Measurements from ENCODE around the gene HOXA6. TPM values are rescaled to one million over a fixed set of nuclear protein-coding genes. Genes with fewer than 3 reads are reported as not detected.

Gene HOXA6
- total and polyA plus RNA-seq, 10 of the 15 experiments (the other 5 are each of a cell fraction or from before 2014, with no cell fraction given) = 0.08 TPM; not detected in 9

- no peak for TF ChIP-seq CUX1 (IDR thresholded peaks at IDR 0.05; ENCODE audit: insufficient replicate concordance, low read depth, low read length)
- no peak for TF ChIP-seq TCF12 (IDR thresholded peaks at IDR 0.05; ENCODE audit: low read depth, low read length)
- no peak for TF ChIP-seq RELA (IDR thresholded peaks at IDR 0.05; ENCODE audit: borderline replicate concordance, partially characterized antibody)
- no peak for TF ChIP-seq CBFB (IDR thresholded peaks at IDR 0.05; ENCODE audit: low read depth)
- TF ChIP-seq MTA2 (IDR thresholded peaks at IDR 0.05; ENCODE audit: low read depth) = no peak
- TF ChIP-seq ZBTB11 (CRISPR knock-in tag; IDR thresholded peaks at IDR 0.05) = no peak
Observed at GRCh38 chr7:27149842-27150567, 2.4 kb upstream of the HOXA6 start (continued).

All from GM12878 (cell line).